ENCODE measurements around the gene TMEM39A. TPM values are rescaled to one million over a fixed set of nuclear protein-coding genes. Genes with fewer than 3 reads are reported as not detected.

TMEM39A gene
- total RNA-seq, 4 donors from 2014 or later: 48.1 to 84.1 (median 59.8) TPM

DNA sequence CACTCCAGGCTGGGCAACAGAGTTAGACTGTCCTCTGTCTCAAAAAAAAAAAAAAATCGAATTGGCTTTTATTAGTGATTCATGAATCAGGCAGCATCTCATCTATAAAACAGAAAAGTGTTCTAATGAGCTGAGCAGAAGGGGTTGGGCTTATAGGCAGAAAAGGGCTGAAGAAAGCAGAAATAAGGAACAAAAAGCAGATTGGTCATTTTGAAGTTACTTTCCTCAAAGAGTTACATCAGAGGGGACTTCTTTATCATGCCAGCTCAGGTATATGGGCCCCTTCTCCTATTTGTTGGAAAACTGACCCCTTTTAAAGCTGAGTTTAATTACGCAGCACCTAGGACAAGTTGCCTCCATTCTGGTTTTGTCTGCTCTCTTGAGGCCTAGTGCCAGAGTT lies 4.6 kb upstream of the TMEM39A start:
- no peak for TF ChIP-seq POLR2A (IDR thresholded peaks at IDR 0.05)
- TF ChIP-seq, protein P1, sequence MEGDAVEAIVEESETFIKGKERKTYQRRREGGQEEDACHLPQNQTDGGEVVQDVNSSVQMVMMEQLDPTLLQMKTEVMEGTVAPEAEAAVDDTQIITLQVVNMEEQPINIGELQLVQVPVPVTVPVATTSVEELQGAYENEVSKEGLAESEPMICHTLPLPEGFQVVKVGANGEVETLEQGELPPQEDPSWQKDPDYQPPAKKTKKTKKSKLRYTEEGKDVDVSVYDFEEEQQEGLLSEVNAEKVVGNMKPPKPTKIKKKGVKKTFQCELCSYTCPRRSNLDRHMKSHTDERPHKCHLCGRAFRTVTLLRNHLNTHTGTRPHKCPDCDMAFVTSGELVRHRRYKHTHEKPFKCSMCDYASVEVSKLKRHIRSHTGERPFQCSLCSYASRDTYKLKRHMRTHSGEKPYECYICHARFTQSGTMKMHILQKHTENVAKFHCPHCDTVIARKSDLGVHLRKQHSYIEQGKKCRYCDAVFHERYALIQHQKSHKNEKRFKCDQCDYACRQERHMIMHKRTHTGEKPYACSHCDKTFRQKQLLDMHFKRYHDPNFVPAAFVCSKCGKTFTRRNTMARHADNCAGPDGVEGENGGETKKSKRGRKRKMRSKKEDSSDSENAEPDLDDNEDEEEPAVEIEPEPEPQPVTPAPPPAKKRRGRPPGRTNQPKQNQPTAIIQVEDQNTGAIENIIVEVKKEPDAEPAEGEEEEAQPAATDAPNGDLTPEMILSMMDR (IDR thresholded peaks at IDR 0.05): no peak
- Histone ChIP-seq H3K9me3 (no peaks in the 10 kb centered on the region), H3K27ac (peak overlapping the region in 2 of 3 donors; percentile 46 to 51), H3K36me3 (no peaks in the 10 kb centered on the region), H3K4me1 (peaks cover 8 to 24% of the 10 kb centered on the region in 2 donors), H3K4me3 (replicated peaks in 1 of 3) (no peak overlapping the region), H3K27me3 (no peaks in the 10 kb centered on the region)
- DNase-seq: no peak
- 90 to 97% methylated on average over 2 of the region's 2 CpGs for WGBS, 2 donors
- intact Hi-C loops (cut with DNase I): loop anchor here (10.0 kb wide), 1 partner anchor 193 kb away; no protein-coding TSS in a partner anchor

DNA sequence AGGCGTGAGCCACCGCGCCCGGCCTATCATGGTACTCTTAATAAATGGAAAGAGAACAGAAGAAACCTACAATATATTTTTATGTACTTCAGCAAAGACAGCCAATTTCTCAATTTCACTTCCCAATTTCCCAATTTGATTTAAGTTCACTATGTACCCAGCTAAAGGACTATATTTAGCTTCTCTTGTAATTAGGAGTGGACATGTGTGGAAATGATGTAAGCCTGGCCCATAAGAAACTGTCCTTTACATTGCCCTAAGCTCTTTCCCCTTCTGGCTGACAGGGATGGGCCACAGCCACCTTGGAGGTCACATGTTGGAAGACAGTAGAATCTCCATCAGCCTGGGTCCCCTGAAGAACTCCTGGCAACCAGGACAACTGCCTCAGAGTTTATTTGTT lies 6.2 kb downstream of the TMEM39A start:
- peaks cover 27 to 28% of the 10 kb centered on the region in 2 donors for H3K36me3 ChIP-seq
- WGBS, 2 donors: 73 to 97% methylated on average over 4 of the region's 4 CpGs
- no peak for DNase-seq
- TF ChIP-seq, protein P1 (IDR thresholded peaks at IDR 0.05): no peak
- no peak for TF ChIP-seq POLR2A (IDR thresholded peaks at IDR 0.05)
- intact Hi-C loops (cut with DNase I): no loop called here
- no peaks in the 10 kb centered on the region for H3K27me3 ChIP-seq
- peaks cover 0 to 12% of the 10 kb centered on the region in 2 donors for H3K4me1 ChIP-seq
- H3K27ac ChIP-seq: no peak overlapping the region
- no peak overlapping the region for H3K4me3 ChIP-seq (replicated peaks in 1 of 3)
- no peaks in the 10 kb centered on the region for H3K9me3 ChIP-seq

DNA sequence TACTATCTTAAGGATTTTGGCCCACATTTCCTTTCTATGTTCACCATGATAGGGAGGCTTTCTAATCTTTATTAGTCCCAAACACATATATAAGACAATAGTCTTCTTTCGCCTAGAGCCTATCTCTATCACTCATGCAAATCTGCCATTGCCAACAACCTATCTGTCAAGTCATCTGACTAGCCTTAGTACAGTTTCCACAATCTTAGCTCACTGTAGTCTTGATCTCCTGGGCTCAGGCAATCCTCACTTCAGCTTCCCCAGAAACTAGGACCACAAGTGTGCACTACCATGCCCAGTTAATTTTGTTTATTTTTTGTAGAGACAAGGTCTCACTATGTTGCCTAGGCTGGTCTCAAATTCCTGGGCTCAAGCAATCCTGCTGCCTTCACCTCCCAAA lies 6.9 kb downstream of the TMEM39A start:
- no peak for DNase-seq
- 96% methylated on average over 1 of the region's 1 CpG for WGBS, 2 donors
- no peak for TF ChIP-seq POLR2A (IDR thresholded peaks at IDR 0.05)
- TF ChIP-seq, protein P1 (IDR thresholded peaks at IDR 0.05): no peak
- intact Hi-C loops (cut with DNase I): no loop called here
- Histone ChIP-seq H3K27ac (no peak overlapping the region), H3K4me3 (replicated peaks in 1 of 3) (no peak overlapping the region), H3K36me3 (peaks cover 27 to 28% of the 10 kb centered on the region in 2 donors), H3K9me3 (no peaks in the 10 kb centered on the region), H3K27me3 (no peaks in the 10 kb centered on the region), H3K4me1 (peaks cover 0 to 12% of the 10 kb centered on the region in 2 donors)

DNA sequence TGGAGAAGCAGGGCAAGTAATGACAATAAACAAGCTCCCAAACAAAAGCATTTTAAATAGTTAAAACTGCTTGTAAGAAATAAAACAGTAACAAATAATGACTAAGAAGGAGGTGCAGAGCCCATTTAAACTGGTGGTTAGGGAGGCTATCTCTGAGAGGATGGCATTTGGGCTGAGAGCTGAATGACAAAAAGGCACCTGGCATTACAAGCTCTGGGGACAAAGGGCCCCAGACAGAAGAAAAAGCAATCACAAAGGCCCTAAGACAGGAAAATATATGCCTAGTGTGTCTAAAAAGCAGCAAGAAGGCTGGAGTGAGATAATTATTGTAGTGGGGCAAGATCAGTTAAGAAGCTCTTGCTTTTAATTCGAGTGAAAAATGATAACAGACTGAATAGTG lies 9.6 kb downstream of the TMEM39A start:
- Histone ChIP-seq H3K36me3 (peaks cover 22 to 36% of the 10 kb centered on the region in 2 donors), H3K4me1 (no peaks in the 10 kb centered on the region), H3K9me3 (no peaks in the 10 kb centered on the region), H3K4me3 (replicated peaks in 1 of 3) (no peak overlapping the region), H3K27ac (no peak overlapping the region), H3K27me3 (no peaks in the 10 kb centered on the region)
- no peak for DNase-seq
- 91 to 95% methylated on average over 1 of the region's 1 CpG for WGBS, 2 donors
- TF ChIP-seq POLR2A (IDR thresholded peaks at IDR 0.05): no peak
- TF ChIP-seq, protein P1 (IDR thresholded peaks at IDR 0.05): no peak
- intact Hi-C loops (cut with DNase I): no loop called here

DNA sequence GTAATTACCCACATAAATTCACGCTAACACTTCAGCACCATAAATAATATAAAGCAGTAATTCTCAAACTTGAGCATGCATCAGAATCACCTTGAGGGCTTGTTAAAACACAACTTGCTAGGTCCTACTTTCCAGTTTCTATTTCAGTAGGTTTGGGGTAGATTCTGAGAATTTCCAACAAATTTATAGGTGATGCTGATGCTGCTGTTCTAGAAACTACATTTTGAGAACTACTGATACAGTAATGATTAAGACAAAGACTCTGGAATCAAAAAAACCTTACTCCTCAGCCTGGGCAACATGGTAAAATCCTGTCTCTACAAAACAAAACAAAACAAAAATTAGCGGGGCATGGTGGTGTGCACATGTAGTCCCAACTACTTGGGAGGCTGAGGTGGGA lies 18.8 kb downstream of the TMEM39A start:
- intact Hi-C loops (cut with DNase I): no loop called here
- no peak for DNase-seq
- 93% methylated on average over 2 of the region's 2 CpGs for WGBS, 2 donors
- Histone ChIP-seq H3K27me3 (no peaks in the 10 kb centered on the region), H3K9me3 (no peaks in the 10 kb centered on the region), H3K4me1 (no peaks in the 10 kb centered on the region), H3K4me3 (replicated peaks in 1 of 3) (no peak overlapping the region), H3K36me3 (peaks cover 38 to 52% of the 10 kb centered on the region in 2 donors), H3K27ac (no peak overlapping the region)
- TF ChIP-seq POLR2A (IDR thresholded peaks at IDR 0.05): no peak
- TF ChIP-seq, protein P1 (IDR thresholded peaks at IDR 0.05): no peak

Data from thyroid gland (tissue), 4 donors.